NCI-H146 treated with DMSO at 0.1 percent for 48 hours (cell line): ENCODE data around the gene SWI5.

ENCODE experiments used
- DNase-seq: peaks from one replicate; lab custom pipeline; 2025; ENCODE audit not compliant: unreplicated experiment; lab: John Stamatoyannopoulos, UW

SWI5 gene

DNA sequence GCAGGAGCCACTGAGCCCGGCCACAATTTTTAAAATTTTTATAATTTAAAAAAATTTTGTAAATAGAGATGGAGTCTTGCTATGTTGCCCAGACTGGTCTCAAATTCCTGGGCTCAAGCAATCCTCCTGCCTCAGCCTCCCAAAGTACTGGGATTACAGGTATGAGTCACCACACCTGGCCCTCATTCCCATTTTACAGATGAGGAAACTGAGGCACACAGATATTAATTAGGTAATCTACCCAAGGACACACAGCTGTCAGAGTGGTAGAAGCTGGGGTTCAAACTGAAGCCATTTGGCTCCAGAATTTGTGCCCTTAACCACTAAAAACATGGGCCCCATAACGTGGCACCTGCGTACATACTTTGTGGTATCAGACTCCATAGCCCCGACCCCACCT is 38.6 kb downstream of the SWI5 start:
- DNase-seq, result no peak

DNA sequence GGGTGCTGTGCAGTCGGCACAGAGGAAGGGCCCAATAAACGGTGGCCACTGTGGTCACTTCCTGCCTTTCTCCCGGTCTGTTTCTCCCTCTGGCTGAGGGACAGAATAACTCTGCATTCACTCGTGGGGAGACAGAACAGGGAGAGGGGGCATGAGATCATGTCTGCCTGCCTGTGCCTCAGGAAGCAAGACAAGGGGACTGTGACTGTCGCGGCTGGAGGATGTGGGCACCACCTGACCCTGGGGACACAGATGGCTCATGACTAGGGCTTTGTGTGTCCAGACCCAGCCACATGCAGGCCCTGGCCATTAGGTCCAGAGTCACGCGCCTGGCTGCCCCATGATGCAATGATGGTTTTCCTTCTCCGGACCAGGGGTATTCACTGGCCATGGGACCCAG is 40.3 kb downstream of the SWI5 start:
- DNase-seq, result no peak

DNA sequence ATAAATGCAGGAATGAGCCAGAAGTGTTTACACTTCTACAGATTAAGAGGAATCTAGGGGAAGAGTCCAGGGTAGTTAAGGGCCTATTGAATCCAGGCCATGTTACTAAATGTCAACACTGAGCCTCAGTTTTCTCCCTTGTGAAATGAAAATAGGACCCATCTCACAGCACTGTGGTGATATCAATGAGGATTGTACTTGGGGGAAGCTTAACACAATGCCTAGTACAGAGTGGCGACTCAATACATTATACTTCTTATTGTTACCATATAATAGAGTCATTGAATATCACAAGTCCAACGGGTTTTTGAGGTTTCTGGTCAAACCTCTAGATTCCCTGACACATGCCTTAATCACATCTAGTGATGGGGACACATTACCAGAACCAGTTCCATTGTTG is 41.6 kb downstream of the SWI5 start:
- DNase-seq, result no peak

DNA sequence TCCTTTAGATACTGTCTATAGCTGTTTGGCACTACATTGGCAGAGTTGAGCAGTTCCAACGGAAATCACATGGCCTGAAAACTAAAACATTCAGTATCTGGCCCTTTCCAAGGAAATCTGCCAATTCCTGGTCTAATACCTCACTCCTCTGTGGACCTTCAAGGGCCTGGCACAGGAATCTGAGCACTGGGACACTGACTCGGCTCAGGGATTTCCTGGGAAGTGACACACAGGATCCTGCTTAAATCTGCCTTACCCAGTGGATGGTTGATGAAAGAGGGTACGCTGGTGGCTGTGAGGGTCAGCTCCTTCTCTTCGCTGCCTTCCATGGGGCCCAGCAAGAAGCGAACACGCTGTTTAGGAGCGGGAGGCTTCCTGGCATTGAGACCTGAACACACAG is 45.3 kb downstream of the SWI5 start:
- no peak for DNase-seq

DNA sequence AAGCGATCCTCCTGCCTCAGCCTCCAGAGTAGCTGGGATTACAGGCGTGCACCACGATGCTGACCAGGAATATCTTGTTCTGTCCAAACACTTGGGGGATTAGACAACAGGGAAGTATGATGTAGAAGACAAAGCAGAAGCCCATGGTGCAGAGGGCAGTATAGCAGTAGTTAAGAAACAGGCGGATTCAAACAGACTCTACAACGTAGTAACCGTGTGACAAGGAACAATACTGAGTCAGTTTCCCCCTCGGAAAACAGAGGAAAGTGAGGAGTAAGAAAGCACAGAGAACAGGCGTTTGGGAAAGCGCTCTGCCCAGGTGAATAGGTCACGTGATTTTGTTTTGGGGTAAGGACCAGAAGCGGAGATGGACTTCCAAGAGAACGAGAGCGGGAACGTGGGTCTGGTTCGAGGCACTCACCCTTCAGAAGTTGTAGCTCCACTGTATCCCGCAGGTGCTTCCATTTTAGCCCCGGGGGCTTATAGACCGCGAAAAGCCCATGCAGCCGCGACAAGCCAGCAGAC is 45.9 kb downstream of the SWI5 start:
- DNase-seq, result no peak

DNA sequence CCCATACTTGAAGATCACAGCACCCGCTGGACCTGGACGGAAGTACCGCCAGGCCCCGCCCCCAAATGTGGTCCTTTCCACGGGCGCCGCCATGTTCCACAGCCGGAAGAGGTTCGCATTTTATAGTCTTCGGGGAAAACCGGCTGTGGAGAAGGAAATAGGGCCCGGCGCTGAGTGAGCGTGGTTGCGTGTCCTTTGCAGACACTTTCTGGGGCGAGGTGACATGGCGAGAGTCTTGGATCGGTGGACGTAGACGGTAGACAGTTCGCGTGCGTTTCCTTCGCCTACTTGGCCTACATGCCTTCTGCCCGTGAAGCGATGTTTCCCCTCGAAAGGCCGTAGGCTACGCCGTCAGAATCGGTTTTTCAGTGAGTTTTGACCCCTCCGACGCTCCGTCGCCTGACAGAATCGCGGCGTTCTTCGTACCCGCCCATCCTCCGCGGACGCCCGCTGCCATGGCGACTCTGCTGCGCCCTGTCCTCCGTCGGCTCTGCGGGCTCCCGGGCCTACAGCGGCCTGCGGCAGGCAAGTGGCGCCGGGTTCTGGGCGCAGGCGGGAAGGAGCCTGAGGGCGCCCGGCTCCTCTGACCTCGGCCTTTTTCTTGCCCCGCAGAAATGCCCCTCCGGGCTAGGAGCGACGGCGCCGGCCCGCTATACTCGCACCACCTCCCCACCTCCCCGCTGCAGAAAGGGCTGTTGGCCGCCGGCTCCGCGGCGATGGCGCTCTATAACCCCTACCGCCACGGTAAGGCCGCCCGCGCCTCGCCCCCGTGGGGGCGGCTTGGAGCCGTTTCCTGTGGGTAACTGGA is 46.5 kb downstream of the SWI5 start, which contains the start of the genes COQ4 and TRUB2:
Gene COQ4, plus strand, starts transcription at position 436 of the 808 bp plus-strand sequence. Its CDS starts 20 bp downstream, at position 456.
Gene TRUB2, minus strand, starts transcription at position 44 of the 808 bp plus-strand sequence. Its CDS starts 39 bp downstream, at position 5.
- DNase-seq, result peak; percentile 79

DNA sequence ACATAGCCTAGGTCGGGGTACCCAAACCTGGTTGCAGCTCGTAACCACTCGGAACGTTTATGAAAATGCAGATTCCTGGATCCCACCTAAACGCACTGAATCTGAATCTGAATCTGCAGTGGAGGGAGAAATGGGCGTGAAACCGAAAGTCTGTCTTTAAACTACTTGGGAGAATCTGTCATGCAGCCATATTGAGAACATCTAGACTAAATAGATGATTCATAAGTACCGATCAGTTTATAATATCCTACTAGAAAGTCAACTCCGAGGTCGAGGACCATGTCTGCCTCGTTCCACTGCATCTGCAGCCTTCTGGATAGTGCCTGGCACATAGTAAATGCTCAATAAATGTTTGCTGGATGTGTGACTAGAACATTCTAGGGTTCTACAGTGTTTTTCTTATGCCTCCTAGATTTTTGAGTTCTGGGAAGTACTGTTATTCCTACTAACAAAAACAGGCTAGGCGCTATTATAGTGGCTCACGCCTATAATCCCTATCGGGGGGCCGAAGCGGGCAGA is 47.2 kb downstream of the SWI5 start:
- DNase-seq, result no peak

DNA sequence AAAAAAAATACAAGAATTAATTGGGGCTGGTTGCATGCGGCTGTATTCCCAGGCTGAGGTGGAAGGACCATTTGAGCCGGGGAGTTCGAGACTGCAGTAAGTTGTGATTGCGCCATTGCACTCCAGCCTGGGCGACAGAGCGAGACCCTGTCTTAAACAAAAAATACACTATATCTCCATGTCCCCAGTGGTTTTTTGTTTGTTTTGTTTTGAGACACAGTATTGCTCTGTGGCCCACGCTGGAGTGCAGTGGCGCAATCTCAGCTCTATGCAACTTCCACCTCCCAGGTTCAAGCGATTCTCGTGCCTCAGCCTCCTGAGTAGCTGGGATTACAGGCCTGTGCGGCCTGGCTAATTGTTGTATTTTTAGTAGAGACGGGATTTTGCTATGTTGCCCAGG is 47.7 kb downstream of the SWI5 start:
- DNase-seq, result no peak

DNA sequence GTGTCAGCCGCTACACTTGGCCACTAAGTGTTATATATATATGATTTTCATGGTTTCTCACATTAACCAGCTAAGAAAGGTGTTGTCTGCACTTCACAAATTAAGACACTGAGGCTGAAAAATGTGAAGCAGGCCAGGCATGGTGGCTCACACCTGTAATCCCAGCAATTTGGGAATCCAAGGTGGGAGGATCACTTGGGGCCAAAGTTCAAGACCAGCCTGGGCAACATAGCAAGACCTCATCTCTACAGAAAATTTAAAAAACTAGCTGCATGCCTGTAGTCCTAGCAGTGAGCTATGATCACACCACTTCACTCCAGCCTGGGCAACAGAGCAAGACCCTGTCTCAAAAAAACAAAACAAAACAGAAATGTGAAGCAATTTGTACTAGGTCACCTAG is 48.3 kb downstream of the SWI5 start:
- DNase-seq, result no peak

DNA sequence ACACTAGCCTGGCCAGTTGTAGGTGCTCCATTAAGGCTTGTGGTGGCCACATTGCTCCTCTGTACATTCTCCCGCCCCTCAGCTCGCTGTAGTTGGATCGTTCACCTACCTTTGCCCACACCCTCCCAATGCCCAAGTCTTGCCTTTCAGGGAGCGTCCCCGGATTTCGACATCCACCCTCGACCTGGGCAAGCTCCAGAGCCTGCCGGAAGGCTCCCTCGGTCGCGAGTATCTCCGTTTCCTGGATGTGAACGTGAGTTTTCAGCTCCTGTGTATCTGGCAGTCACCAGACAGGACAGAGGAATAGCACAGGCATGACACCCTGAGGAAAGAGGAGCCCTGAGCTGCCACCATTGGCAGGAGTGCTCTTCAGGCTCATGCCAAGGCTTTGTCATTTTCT is 49.6 kb downstream of the SWI5 start:
- DNase-seq, result no peak

DNA sequence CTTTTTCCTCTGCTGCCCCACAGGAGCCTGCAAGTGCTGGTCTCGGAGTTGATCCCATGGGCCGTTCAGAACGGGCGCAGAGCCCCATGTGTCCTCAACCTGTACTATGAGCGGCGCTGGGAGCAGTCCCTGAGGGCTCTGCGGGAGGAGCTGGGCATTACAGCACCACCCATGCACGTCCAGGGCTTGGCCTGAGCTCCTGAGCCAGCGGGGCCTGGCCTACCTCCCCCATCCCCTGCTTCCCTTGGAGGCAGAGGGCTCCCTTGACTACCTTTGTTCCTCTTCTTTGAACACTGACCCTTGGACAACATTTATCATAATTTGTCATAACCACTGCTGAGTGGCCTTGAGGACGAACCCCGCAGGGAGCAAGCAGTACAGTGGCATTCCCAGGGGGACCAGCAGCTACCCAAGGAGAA is 57.4 kb downstream of the SWI5 start:
- no peak for DNase-seq

DNA sequence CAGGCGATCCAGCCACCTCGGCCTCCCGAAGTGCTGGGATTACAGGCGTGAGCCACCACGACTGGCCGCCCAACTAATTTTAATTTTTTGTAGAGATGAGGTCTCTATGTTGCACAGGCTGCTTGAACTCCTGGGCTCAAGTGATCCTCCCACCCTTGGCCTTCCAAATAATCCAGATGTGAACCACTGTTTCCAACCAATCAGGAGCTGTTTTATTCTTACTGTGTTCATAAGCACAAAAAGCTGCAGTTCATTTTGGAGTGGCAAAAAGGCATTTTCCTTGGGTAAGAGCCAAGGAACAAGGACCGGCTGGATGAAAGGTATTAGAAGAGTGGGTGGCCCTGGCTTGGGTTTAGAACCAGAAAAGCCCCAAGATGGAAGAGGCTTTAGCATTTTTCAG is 59.1 kb downstream of the SWI5 start:
- no peak for DNase-seq

DNA sequence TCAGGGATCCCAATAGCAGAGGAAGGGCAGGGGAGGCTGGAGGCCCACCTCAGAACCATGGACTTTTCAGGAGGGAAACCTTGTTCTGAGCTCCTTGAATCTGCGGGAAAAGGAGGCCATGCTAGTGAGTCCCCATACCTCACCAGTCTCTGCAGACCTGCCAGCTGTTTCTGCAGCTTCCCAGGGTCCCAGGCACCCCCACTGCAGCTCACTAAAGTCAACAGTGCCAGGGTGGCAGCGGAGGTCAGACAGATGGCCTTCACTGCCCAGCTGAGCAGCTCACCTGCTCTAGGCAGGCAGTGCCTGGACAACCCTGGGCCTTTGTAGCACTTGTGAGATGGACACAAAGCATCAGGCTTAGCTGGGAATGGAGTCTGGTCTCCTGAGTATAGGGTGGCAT is 59.8 kb downstream of the SWI5 start:
- no peak for DNase-seq

DNA sequence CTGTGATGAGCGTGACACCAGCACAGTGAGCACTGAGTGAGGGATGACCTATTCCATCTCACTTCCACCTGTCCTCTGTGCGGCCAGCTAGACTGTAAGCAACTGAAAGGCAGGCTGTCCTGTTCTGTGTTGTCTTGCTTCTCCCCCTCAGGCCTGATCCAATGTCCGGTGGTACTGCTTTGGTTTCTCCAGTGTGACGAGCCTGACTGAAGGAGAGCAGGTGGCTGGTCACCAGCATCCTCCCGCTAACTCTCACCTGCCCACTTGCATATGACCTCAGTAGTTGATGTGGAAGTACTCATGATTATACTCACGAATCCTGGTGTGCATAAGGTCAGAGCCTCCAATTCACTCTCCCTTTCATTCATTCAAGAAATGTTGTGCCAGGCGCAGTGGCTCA is 61.9 kb downstream of the SWI5 start:
- no peak for DNase-seq
